HG02981 (cell line): Measurements from ENCODE around the gene OXSR1.
"Not testable (repeated sequence)": the region's sequence is repeated elsewhere in the genome, so short reads cannot be mapped to it uniquely, and the experiment has no call there.

Experiments used
- ATAC-seq: cut with Tn5 transposase; IDR thresholded peaks from one replicate; pipeline ENCODE4 v1.9.1; 2021; ENCODE audit warnings: mild to moderate bottlenecking, moderate library complexity; ENCODE audit not compliant: unreplicated experiment

Gene OXSR1

DNA sequence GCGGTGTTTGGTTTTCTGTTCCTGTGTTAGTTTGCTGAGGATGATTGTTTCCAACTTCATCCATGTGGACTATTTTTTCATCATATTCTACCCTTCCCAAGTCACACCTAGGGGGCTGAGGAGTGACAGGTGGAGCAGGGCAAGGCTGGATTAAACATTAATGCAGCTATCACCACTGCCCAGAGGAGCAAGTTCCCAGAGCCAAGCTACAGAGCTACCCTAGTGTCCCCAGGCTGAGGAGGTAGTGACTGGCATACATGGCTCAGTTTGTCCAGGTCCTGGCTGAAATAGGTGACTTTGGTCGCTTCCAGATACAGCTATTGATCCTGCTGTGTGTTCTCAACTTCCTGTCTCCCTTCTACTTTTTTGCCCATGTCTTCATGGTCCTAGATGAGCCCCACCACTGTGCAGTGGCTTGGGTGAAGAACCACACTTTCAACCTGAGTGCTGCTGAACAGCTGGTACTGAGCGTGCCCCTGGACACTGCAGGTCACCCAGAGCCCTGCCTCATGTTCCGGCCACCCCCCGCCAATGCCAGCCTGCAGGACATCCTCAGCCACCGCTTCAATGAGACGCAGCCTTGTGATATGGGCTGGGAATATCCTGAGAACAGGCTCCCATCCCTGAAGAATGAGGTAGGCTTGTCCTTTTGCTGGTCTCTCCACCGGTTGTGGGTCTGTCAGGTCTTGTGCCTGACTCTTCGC lies 100.4 kb downstream of the OXSR1 start, which contains the start of gene SLC22A13:
SLC22A13 (plus strand) TSS at position 209 of the 704 bp plus-strand sequence; CDS start at position 258, 49 bp downstream.
- ATAC-seq: no peak

DNA sequence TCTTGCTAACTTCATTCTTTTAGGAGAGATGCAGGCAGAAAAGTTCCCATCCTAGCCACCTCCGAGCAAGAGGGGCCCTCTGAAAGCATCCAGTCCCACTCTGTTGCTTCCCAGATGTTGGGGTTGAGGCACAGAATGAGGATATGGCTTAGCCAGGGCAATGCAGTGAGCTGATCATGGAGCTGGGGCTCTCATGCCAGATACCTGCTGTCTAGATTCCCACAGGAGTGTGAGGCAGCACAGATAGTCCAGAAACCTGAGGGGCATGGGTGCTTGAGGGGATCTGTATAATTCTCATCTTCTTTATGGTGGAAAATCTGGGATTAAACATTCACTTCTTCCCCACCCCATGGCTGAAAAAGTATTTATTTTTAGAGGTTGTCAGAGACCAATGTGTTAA lies 101.5 kb downstream of the OXSR1 start:
- no peak for ATAC-seq

DNA sequence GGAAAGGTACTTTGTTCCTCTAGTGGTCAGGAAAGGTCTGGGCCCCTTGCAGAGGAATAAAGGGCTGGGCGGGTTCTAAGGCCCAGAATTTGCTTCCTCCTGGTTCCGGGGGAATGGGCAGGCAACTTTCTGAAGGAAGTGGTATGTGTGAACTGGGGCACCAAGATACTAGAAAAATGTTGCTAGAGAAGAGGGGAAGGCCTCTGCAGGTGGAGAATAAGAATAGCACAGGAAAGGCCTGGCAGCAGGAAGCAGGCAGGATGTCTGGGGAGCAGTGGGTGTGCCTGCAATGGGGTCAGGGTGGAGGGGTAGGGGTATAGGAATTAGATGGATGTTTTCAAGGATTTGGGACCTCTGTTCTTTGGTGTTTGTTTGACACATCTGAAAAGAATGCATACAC lies 102.3 kb downstream of the OXSR1 start:
- no peak for ATAC-seq

DNA sequence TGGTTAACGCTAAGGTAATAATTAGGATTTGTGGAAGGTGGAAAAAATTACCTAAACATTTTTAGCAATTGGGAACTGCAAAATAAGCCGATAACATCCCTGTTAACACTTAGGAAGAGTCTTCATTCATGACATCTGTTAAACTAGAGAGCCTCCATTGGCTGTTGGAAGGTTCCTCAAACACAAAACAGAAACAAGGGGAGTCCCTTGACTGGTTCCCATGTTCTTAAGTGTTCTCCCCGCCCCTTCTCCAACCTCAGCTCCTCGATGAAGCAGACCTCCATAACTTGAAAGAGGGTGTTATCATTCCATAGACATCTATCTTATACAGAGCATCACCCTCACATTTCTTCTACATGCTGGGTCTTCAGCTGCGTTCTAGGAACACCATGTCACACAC lies 102.8 kb downstream of the OXSR1 start:
- ATAC-seq: no peak

DNA sequence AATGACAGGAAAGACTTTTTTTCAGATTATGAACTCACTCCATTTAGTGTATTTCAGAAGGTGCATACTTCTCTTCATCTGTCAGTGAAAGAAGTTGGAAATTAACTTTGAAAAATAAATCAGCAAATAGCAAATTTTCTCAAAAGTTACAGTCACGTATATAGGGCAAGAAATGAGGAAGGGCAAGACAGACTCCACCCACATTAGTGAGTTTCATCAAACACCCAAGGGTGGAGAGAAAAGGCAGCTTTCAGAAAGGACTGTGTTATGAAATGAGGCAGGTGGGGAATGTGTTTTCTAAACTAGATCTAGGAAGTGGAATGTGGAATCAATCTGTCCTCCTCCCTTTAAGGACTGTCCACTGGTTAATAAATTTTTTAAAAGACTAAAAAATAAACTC lies 103.2 kb downstream of the OXSR1 start:
- ATAC-seq: no peak

DNA sequence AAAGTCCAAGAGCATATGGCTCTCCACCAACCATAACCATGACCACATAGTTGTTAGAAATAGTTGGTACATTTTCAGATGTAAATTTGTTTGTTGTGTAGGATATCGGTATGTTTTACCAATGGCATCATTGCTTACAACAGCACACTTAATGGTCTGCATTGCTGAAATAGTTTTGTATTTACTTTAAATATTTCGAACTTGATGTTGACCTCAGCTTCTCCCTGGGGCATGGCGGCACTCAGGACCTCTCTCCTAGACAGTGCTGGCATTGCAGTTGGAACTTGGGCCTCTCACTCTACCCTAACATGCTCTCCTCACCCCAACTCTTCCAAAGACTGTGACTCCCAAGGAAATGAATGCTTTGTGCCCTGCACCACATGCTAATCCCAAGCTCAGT lies 105.3 kb downstream of the OXSR1 start:
- ATAC-seq: no peak

DNA sequence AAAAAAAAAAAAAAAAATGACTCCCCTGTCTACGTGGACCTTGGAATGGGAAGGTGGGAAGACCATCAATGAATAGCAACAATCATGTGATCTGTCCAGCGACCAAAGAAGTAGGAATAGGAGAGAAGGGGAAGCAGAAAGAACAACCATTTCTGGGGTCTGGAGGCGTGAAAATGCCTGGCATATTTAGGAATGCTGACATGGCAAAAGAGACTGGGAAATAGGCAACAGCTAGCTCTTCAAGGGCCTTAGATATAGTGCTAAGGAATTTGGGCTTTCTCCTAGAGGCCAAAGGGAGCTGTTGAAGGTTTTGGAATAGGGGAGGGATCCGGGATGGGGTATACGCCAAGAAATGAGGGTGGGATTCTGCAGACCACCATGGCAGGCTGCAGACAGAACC lies 106.2 kb downstream of the OXSR1 start:
- no peak for ATAC-seq

DNA sequence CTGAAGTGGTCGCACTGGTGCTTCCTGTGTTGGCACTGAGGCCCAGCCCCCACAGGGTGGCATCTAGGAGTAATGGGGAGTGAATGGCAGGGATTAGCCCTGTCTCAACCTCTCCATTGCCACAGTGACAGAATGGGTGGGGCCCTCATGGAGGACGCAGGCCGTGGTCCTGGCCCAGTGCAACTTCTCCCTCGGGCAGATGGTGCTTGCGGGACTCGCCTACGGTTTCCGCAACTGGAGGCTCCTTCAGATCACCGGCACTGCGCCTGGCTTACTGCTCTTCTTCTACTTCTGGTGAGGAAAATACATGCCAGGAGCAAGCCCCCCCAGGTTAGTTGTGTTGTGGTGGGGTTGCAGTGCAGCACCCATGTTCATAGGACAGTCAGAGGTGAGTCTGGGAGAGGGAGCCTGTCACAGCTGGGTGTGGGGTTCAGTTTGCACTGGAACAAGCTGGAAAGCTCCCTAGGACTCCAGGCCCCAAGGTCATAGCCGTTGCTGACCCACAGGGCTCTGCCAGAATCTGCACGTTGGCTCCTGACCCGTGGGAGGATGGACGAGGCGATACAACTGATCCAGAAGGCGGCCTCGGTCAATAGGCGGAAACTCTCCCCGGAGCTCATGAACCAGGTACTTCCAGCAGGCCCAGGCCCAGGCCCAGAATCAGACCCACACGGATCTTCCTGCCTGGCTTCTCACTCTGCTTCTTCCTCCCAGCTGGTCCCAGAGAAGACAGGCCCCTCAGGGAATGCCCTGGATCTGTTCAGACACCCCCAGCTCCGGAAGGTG lies 109.7 kb downstream of the OXSR1 start:
- ATAC-seq: no peak

DNA sequence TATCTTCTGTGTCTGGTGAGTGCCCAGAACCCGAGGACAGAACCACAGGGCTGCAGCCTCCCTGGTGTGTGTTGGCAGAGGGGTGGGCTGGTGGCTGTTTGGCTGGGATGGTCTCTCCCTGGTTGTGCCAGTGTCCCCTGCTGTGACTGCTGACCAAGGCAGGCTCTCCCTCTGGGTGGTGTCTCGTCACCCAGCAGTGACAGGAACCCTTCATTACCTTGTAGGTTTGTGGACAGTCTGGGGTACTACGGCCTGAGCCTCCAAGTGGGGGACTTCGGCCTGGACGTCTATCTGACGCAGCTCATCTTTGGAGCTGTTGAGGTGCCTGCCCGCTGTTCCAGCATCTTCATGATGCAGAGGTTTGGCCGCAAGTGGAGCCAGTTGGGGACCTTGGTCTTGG lies 110.3 kb downstream of the OXSR1 start:
- ATAC-seq: no peak

DNA sequence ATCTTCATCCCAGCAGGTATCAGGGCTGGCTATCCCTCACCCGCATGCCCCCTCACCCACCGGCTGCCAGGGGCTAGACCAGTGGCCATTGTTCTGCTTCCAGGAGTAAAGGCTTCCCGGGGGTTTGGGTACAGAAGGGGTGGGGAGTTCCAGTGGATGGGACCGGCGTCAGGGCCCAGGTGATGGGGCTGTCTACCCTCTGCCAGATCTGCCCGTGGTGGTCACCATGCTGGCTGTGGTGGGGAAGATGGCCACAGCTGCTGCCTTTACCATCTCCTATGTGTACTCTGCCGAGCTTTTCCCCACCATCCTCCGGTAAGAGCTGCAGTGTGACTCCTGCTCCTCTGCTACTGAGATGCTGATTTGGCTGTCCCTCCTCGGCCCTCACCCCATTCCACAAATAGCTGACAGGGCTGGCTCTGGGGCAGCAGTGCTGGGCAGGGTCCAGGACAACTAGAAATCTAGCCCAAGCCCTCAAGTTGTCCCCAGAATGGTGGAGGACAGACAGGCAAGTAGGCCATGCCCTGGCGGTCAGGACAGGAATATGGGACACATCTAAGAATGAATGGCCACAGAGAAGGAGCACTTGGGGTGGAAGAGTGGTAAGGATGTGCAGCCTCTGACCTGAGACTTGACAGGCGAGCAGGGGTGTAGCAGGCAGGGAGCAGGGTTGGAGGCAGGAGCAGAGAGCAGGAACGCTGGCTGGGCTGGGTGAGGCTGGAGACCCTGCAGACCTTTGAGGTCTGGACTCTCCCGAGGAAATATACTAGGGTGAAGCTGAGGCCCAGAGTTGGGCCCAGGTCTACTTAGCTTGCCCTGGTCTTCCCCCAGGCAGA lies 111.0 kb downstream of the OXSR1 start:
- ATAC-seq: no peak

DNA sequence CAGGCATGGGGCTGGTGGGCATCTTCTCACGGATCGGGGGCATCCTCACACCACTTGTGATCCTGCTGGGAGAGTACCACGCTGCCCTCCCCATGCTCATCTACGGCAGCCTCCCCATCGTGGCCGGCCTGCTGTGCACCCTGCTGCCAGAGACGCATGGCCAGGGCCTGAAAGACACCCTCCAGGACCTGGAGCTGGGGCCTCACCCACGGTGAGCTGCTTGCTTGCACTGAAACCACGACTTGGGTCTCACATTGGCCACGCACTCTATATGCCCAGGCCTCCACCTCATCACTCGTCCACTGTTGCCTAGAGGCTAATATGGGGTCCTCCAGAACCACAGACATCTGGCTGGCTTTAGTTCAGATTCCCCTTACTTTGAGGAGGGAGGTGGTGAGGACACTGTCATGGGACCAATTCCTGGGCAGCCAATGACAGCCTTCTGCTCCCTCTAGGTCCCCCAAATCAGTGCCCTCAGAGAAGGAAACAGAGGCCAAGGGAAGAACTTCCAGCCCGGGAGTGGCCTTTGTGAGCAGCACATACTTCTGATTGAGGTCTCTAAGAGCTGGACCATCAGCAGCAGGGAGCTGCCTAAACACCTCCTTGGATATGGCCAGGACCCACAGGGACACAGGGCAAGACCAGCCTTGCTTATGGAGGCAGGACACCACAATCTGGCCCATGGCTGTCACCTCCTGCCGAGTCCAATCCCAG lies 111.7 kb downstream of the OXSR1 start:
- ATAC-seq: no peak

DNA sequence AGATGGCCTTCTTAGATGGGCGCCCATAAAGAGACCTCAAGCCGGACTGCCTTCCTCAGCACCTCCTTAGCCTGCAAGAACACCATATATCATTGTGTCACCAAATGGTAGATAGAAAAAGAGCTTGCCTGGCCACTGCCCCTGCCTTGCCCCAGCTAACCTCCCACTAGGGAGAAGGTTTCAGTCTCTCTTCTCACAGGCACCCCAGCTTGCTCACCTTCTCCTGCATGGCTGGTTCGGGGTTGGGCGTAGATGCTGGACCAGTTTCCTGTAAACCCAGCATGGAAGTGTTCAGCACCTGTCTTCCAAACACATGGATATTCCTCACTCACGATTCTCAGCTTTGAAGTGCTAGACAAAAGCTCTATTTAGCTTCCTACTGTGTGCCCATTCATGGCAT lies 113.5 kb downstream of the OXSR1 start:
- ATAC-seq: no peak

DNA sequence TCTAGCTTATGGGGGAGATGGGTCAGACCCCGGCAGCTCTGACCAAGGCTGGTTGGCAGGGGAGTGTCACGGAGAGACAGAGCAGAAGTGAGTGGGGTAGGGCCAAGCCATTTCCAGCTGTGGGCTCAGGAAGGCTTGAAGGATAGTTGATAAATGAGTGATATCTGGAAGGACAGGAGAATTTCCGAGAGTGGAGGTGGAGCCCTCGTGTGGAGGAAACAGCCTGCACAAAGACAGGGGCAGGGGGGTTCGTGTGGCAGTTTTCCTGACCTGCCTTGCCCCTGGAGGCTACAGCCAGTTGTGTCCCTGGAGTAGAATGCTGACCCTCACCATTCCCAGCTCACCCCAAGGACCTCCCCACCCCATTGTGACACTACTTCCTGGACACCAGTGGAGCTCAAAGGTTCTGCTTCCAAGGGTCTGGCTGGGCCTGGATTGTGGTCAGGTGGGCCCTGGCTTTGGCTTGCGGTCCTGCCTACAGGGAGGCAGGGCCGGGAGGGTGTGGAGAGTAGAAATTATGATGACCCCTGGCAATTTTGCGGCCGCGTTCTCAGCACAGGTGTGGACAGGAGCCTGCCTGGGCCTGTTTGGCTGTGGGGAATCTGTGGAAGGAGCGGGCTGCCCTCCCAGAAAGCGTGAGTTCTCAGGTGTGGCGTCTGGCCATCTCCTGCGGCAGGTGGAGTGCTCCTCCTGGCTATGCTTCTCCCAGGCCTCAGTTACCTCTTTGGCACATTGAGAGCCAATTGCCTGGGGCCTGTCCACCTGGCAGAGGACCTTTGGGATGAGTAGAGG lies 116.8 kb downstream of the OXSR1 start, which contains the start of gene SLC22A14:
SLC22A14 (plus strand) TSS at position 400 of the 792 bp plus-strand sequence. CDS start 23,733 bp downstream, outside the sequence.
- ATAC-seq: no peak

DNA sequence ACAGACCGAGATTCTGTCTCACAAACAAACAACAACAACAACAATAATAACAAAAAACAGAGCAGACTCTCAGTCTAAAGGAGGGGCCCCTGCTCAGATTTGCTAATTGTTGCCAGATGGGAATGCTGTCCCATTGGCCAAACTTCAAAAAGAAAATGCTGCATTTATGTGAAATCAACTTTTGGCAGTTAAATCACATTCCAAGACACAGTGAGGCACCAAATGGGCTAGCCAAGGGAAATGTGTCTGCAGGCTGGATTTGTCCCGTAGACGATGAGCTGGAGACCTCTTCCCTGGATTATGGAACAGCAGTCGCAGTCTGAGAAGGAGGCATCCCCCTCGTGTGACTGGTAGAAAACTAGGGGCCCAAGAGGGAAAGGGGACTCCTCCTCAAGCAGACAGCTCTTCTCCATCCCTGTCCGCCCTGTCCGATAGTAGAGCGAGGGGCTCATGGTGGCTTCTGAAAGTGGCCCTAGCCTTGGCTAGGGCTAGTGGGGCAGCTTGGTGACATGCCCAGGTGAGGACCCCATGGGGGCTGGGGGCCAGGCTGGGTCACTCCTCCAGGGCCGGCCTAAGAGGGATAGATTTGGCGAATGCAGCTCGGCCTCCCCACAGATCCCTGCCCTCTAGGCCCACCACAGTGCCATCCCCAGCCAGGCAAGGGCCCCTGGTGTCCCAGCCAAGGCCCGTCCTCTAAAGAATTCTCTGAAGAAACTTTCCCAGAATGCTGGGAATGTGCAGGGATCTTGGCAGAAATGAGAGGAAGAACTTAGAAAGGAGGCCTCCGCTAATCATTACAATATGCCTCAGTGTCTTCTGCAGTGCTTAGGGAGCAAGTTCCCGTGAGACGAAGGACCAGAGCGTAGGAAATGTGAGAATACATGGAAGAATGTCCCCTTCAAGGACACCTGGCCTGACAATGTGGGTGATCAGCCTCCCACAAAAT lies 118.7 kb downstream of the OXSR1 start:
- no peak for ATAC-seq

DNA sequence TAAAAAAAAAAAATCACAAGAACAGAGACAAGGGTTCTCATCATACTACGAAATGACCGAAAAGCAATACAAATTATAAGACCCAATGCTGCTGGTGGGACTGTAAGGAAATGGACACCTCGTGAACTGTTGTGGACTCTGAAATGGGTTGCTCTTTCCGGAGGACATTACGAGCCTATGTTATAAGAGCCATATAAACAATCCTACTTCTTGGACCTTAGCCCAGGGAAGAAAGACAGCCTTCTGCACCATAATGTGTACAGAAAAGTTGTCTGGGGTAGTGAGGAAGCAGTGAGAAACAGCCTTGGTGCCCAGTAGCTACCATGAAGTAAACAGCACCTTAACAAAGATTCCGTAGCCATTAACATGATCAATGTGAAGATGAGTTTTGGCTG lies 119.4 kb downstream of the OXSR1 start:
- ATAC-seq: no peak

DNA sequence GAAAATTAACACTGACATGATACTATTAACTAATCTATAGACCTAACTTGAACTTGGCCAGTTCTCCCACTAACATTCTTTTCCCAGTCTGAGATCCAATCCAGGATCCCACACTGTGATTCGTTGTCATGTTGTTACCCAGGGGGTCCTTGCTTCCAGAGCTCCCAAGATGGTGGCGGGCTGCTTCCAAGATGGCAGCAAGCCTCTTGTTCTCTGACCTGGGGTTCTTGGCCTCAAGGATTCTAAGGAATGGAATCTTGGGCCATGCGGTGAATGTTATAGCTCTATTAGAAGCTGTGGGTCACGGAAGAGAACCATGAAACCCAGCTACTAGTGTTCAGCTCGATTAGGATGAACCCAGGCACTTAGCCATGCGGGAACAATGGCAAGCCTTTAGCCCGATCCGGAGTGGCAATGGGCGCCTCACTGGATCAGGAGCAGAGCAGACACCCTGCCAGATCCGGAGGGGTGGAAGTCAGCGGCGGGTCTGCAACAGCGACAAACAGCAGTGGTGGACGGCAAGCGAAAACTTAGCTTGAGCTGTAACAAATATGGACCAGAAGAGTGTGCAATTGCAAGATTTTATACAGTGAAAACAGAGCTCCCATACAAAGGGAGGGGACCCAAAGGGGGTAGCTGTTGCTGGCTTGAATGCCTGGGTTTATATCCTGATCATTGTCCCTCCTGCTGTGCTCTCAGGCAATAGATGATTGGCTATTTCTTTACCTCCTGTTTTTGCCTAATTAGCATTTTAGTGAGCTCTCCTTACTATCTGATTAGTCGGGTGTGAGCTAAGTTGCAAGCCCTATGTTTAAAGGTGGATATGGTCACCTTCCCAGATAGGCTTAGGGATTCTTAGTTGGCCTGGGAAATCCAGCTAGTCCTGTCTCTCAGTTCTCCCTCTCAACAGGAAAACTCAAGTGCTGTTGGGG lies 124.2 kb downstream of the OXSR1 start:
- ATAC-seq: not testable (repeated sequence)

DNA sequence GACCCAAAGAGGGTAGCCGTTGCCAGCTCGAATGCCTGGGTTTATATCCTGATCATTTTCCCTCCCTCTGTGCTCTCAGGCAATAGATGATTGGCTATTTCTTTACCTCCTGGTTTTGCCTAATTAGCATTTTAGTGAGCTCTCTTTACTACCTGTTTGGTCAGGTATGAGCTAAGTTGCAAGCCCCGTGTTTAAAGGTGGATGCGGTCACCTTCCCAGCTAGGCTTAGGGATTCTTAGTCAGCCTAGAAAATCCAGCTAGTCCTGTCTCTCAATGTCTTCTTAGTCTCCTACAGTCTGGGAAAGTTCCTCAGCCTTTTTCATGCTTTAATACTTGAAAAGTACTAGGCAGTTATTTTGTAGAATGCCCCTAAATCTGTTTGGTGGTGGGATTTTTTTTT lies 131.7 kb downstream of the OXSR1 start:
- ATAC-seq: not testable (repeated sequence)

DNA sequence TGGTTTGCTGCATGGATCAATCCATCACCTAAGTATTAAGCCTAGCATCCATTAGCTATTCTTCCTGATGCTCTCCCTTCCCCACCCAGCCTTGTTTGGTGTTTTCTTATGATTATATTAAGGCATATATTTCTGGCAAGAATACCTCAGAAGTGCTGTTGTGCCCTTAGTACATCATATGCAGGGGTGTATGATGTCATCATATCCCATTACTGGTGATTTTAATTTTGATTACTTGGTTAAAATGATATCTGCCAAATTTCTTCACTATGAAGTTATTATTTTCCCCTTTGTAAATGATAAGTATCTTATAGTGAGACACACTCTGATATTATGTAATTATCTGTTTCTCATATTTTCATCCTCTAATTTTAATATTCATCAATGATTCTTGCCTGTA lies 132.2 kb downstream of the OXSR1 start:
- ATAC-seq: no peak
